ENCODE measurements around the gene LYST. TPM values are rescaled to one million over a fixed set of nuclear protein-coding genes. Genes with fewer than 3 reads are reported as not detected.

LYST gene
- total and polyA plus RNA-seq, 2 of the 8 experiments (the other 6 are each of a cell fraction or from before 2014, with no cell fraction given): 0.29 to 0.58 TPM

GRCh38 chr1:235724730-235725129 is 142.0 kb downstream of the LYST start (continued):
- TF ChIP-seq EZH2 (IDR thresholded peaks at IDR 0.05; ENCODE audit: low read depth, low read length, severe bottlenecking) (no peak), HDAC6 (IDR thresholded peaks at IDR 0.05; ENCODE audit: low read depth, low read length) (no peak), GTF2F1 (IDR thresholded peaks at IDR 0.05; ENCODE audit: borderline replicate concordance, low read depth, low read length) (no peak)

All from H1 (cell line).